ENCODE results near the gene MDN1.

Gene MDN1

DNA sequence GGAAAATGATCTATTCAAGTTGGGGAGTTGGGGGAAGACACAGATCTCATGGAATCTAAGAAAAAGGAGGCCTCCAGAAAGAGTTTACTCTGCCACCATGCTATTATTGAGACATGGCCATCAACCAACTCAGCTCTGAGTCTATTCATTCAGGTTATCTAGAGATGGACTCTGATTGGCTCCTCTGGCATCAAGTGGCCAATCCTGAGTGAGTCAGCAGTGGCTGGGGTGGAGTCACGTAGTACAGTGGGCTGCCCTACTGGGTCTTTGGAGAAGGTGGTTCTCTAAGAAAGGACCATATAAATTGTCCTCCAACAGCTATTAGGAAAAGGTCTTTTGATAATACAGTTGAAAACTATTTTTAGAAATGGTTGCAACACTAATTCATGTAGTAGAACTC lies 223.1 kb downstream of the MDN1 start:
- DNase-seq (ENCODE audit: low read depth) = no peak

DNA sequence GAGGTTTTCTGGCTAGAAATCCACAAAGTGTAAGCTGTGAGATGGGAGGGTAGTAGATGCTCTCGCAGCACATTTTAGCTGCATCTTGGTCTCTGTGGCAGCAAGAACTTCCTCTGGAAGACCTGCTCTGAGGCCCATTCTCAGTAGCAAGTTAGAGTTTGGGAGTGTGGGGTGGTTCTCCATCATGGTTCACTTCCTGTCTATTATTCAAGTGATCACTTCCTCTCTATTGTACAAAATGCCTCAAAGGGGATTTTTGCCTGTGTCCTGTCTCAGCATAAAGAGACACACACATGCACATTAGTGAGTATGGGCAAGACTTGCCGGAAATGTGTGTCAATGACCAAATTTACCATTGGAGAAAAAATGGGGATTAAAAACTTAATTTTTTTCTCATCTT lies 223.5 kb downstream of the MDN1 start:
- no peak for DNase-seq (ENCODE audit: low read depth)
